ENCODE measurements around the gene KANSL1.
"Not testable (repeated sequence)": the region's sequence is repeated elsewhere in the genome, so short reads cannot be mapped to it uniquely, and the experiment has no call there.

KANSL1 gene

GRCh38 chr17:46020023-46020761, 173.0 kb downstream of the KANSL1 start:
- DNase-seq (ENCODE audit: low read depth): no peak

- not testable (repeated sequence) for DNase-seq (ENCODE audit: low read depth)
Observed at GRCh38 chr17:46019408-46019925, 173.8 kb downstream of the KANSL1 start.

- DNase-seq (ENCODE audit: low read depth): peak; percentile 65
Observed at GRCh38 chr17:46013502-46014165, 179.6 kb downstream of the KANSL1 start.

GRCh38 chr17:46013127-46013501, 180.1 kb downstream of the KANSL1 start:
- no peak for DNase-seq (ENCODE audit: low read depth)

- no peak for DNase-seq (ENCODE audit: low read depth)
Observed at GRCh38 chr17:46012506-46013079, 180.6 kb downstream of the KANSL1 start.

GRCh38 chr17:46011711-46012505, 181.3 kb downstream of the KANSL1 start:
- no peak for DNase-seq (ENCODE audit: low read depth)

GRCh38 chr17:46010597-46011186, 182.5 kb downstream of the KANSL1 start:
- DNase-seq (ENCODE audit: low read depth): no peak

- DNase-seq (ENCODE audit: low read depth): peak; percentile 23
Observed at GRCh38 chr17:46009681-46010596, 183.3 kb downstream of the KANSL1 start.

GRCh38 chr17:46008591-46008990, 184.6 kb downstream of the KANSL1 start:
- no peak for DNase-seq (ENCODE audit: low read depth)

GRCh38 chr17:46007461-46007965, 185.7 kb downstream of the KANSL1 start:
- DNase-seq (ENCODE audit: low read depth): no peak

- DNase-seq (ENCODE audit: low read depth): not testable (repeated sequence)
Observed at GRCh38 chr17:46006082-46006481, 187.1 kb downstream of the KANSL1 start.

GRCh38 chr17:46003907-46004748, 189.1 kb downstream of the KANSL1 start:
- no peak for DNase-seq (ENCODE audit: low read depth)

GRCh38 chr17:46002973-46003316, 190.3 kb downstream of the KANSL1 start:
- DNase-seq (ENCODE audit: low read depth): no peak

- DNase-seq (ENCODE audit: low read depth): peak; percentile 20
Observed at GRCh38 chr17:46002311-46002972, 190.8 kb downstream of the KANSL1 start.

GRCh38 chr17:46001390-46002310, 191.6 kb downstream of the KANSL1 start:
- DNase-seq (ENCODE audit: low read depth): no peak

GRCh38 chr17:46000757-46001156, 192.5 kb downstream of the KANSL1 start:
- DNase-seq (ENCODE audit: low read depth): no peak

- DNase-seq (ENCODE audit: low read depth): no peak
Observed at GRCh38 chr17:46000292-46000691, 192.9 kb downstream of the KANSL1 start.

GRCh38 chr17:45999900-46000290, 193.3 kb downstream of the KANSL1 start:
- no peak for DNase-seq (ENCODE audit: low read depth)

Measured in GM04504 (cell line).